Fibroblast of lung (primary cell): ENCODE results near the gene OBSCN. TPM values are rescaled to one million over a fixed set of nuclear protein-coding genes. Genes with fewer than 3 reads are reported as not detected.

Experiments used
- DNase-seq, 2 donors: peaks; one replicate each; pipeline versions ENCODE4 v3.0.0 to v3.0.0-alpha.2; 2010; ENCODE audit warnings: low read depth in 2 of 2
- H2AFZ ChIP-seq: 2 replicates; pipeline ENCODE4 v1.5.1; 2012; ENCODE audit warnings: low read length, control low read depth, inconsistent platforms
- H3K27ac ChIP-seq: 2 replicates; pipeline ENCODE4 v1.5.1; 2011; ENCODE audit warnings: low read length, control low read depth; ENCODE audit not compliant: insufficient read depth
- H3K27me3 ChIP-seq: 2 replicates; pipeline ENCODE4 v1.5.1; 2011; ENCODE audit warnings: mild to moderate bottlenecking, low read length; ENCODE audit not compliant: control insufficient read depth, insufficient read depth
- H3K36me3 ChIP-seq: 2 replicates; pipeline ENCODE4 v1.5.1; 2011; ENCODE audit warnings: low read length; ENCODE audit not compliant: control insufficient read depth, insufficient read depth
- H3K4me1 ChIP-seq: 2 replicates; pipeline ENCODE4 v1.5.1; 2011; ENCODE audit warnings: low read length; ENCODE audit not compliant: control insufficient read depth, insufficient read depth; ENCODE audit errors: extremely low read depth
- H3K4me2 ChIP-seq: 2 replicates; pipeline ENCODE4 v1.5.1; 2011; ENCODE audit warnings: low read length, control low read depth; ENCODE audit not compliant: insufficient read depth; ENCODE audit errors: extremely low read depth
- H3K4me3 ChIP-seq, 4 experiments: fragments of 200-600 bp in 1 of 4; sonication (generic) in 1 of 4; replicated peaks in 1 of 4; 2 replicates each; pipeline ENCODE4 v1.5.1; 2011 to 2016; ENCODE audit warnings: low read length in 4 of 4, low read depth in 3 of 4, mild to moderate bottlenecking in 3 of 4, control low read depth in 2 of 4, inconsistent platforms in 1 of 4, mixed read lengths in 1 of 4; ENCODE audit not compliant: insufficient read depth in 1 of 4; ENCODE audit errors: control extremely low read depth in 1 of 4
- H3K79me2 ChIP-seq: 2 replicates; pipeline ENCODE4 v1.5.1; 2012; ENCODE audit warnings: mild to moderate bottlenecking, low read length, inconsistent platforms; ENCODE audit not compliant: control insufficient read depth, insufficient read depth
- H3K9ac ChIP-seq: 2 replicates; pipeline ENCODE4 v1.5.1; 2011; ENCODE audit warnings: mild to moderate bottlenecking, low read length, control low read depth; ENCODE audit not compliant: insufficient read depth
- H3K9me3 ChIP-seq: 2 replicates; pipeline ENCODE4 v1.5.1; 2012; ENCODE audit warnings: low read depth, low read length; ENCODE audit not compliant: control insufficient read depth, insufficient read depth
- H4K20me1 ChIP-seq: 2 replicates; pipeline ENCODE4 v1.5.1; 2011; ENCODE audit warnings: low read length; ENCODE audit not compliant: control insufficient read depth, insufficient read depth; ENCODE audit errors: extremely low read depth
- CTCF ChIP-seq, 2 donors: IDR thresholded peaks in 1 of 2; conservative IDR thresholded peaks in 1 of 2; 1 replicate in 1 of 2; 2 replicates in 1 of 2; pipeline ENCODE4 v1.5.1; 2011 to 2012; ENCODE audit warnings: low read length in 2 of 2, control low read depth in 1 of 2, inconsistent platforms in 1 of 2, low read depth in 1 of 2, mild to moderate bottlenecking in 1 of 2
- EZH2 ChIP-seq: IDR thresholded peaks from 2 replicates; pipeline ENCODE4 v1.5.1; 2012; ENCODE audit warnings: low read length, control low read depth, mild to moderate bottlenecking; ENCODE audit errors: missing control alignments
- polyA plus RNA-seq, 2 donors: library from polyadenylated mRNA; depleted of rRNA in 1 of 2; stranded (reverse) in 1 of 2; unstranded in 1 of 2; fragments of >200 nt; gene quantifications; 2 replicates each; pipeline ENCODE4 v1.2.1, GENCODE V29; 2011 to 2012; ENCODE audit warnings: missing spikeins in 1 of 2
- total RNA-seq: library from RNA; depleted of rRNA; stranded (reverse); fragments of >200 nt; gene quantifications from 2 replicates; pipeline ENCODE4 v1.2.1, GENCODE V29; 2014

The OBSCN gene
- total and polyA plus RNA-seq, 2 donors (not counting 1 experiment from before 2014, with no cell fraction given), result 0.87 to 16.8 TPM

- no peak for TF ChIP-seq EZH2
- TF ChIP-seq CTCF (conservative IDR thresholded peaks at IDR 0.05 in 1 of 2, IDR thresholded peaks at IDR 0.05 in 1 of 2; ENCODE audit: low read depth in 1 of 2, low read length in 2 of 2), result no peak
Observed at GRCh38 chr1:228304225-228304624, 96.4 kb downstream of the OBSCN start.

GRCh38 chr1:228304766-228305395, 97.0 kb downstream of the OBSCN start:
- no peaks in the 10 kb centered on the region for H4K20me1 ChIP-seq
- TF ChIP-seq CTCF (conservative IDR thresholded peaks at IDR 0.05 in 1 of 2, IDR thresholded peaks at IDR 0.05 in 1 of 2; ENCODE audit: low read depth in 1 of 2, low read length in 2 of 2) (no peak), EZH2 (no peak)
- no peaks in the 10 kb centered on the region for H3K9me3 ChIP-seq
- no peak overlapping the region for H3K27ac ChIP-seq
- no peaks in the 10 kb centered on the region for H3K36me3 ChIP-seq
- no peak overlapping the region for H3K4me2 ChIP-seq
- no peaks in the 10 kb centered on the region for H3K27me3 ChIP-seq
- H3K4me1 ChIP-seq, result no peaks in the 10 kb centered on the region
- no peaks in the 10 kb centered on the region for H3K79me2 ChIP-seq
- no peak for DNase-seq
- no peak overlapping the region for H3K4me3 ChIP-seq
- H2AFZ ChIP-seq, result no peak overlapping the region
- H3K9ac ChIP-seq, result no peak overlapping the region

More at GRCh38 chr1:228304225-228304624, 96.4 kb downstream of the OBSCN start:
- no peaks in the 10 kb centered on the region for H3K4me1 ChIP-seq
- H2AFZ ChIP-seq, result no peak overlapping the region
- H3K9me3 ChIP-seq, result no peaks in the 10 kb centered on the region
- H3K27me3 ChIP-seq, result no peaks in the 10 kb centered on the region
- H3K27ac ChIP-seq, result no peak overlapping the region
- H3K4me2 ChIP-seq, result no peak overlapping the region
- H3K79me2 ChIP-seq, result no peaks in the 10 kb centered on the region
- no peak overlapping the region for H3K4me3 ChIP-seq
- H4K20me1 ChIP-seq, result no peaks in the 10 kb centered on the region
- no peaks in the 10 kb centered on the region for H3K36me3 ChIP-seq
- no peak for DNase-seq
- no peak overlapping the region for H3K9ac ChIP-seq

- Histone ChIP-seq H3K36me3 (no peaks in the 10 kb centered on the region), H2AFZ (no peak overlapping the region), H3K4me2 (no peak overlapping the region), H3K9me3 (no peaks in the 10 kb centered on the region), H3K9ac (no peak overlapping the region), H3K27me3 (no peaks in the 10 kb centered on the region), H3K4me3 (no peak overlapping the region), H4K20me1 (no peaks in the 10 kb centered on the region), H3K4me1 (no peaks in the 10 kb centered on the region), H3K27ac (no peak overlapping the region), H3K79me2 (no peaks in the 10 kb centered on the region)
- no peak for TF ChIP-seq EZH2
- no peak for TF ChIP-seq CTCF (conservative IDR thresholded peaks at IDR 0.05 in 1 of 2, IDR thresholded peaks at IDR 0.05 in 1 of 2; ENCODE audit: low read depth in 1 of 2, low read length in 2 of 2)
- no peak for DNase-seq
Observed at GRCh38 chr1:228305721-228306152, 97.9 kb downstream of the OBSCN start.
